Stimulated activated naive CD8-positive, alpha-beta T cell treated with anti-CD3 and anti-CD28 coated beads, Interleukin-15, Interleukin-2, amounts not matched to agents 100 U/mL and 50 U/mL, for 24 hours (primary cell): ENCODE measurements around the gene GLIS2.
"Not testable (repeated sequence)": the region's sequence is repeated elsewhere in the genome, so short reads cannot be mapped to it uniquely, and the experiment has no call there.

Experiments
- ATAC-seq: fragments of 150-1000 bp; cut with Tn5 transposase; one replicate; pipeline ENCODE4 v1.10.0; 2021
- DNase-seq: peaks from one replicate; pipeline ENCODE4 v3.0.0; 2021

Gene GLIS2

GRCh38 chr16:4320571-4321137 lies 4.8 kb downstream of the GLIS2 start:
- DNase-seq, result no peak
- ATAC-seq, result no peak

DNA sequence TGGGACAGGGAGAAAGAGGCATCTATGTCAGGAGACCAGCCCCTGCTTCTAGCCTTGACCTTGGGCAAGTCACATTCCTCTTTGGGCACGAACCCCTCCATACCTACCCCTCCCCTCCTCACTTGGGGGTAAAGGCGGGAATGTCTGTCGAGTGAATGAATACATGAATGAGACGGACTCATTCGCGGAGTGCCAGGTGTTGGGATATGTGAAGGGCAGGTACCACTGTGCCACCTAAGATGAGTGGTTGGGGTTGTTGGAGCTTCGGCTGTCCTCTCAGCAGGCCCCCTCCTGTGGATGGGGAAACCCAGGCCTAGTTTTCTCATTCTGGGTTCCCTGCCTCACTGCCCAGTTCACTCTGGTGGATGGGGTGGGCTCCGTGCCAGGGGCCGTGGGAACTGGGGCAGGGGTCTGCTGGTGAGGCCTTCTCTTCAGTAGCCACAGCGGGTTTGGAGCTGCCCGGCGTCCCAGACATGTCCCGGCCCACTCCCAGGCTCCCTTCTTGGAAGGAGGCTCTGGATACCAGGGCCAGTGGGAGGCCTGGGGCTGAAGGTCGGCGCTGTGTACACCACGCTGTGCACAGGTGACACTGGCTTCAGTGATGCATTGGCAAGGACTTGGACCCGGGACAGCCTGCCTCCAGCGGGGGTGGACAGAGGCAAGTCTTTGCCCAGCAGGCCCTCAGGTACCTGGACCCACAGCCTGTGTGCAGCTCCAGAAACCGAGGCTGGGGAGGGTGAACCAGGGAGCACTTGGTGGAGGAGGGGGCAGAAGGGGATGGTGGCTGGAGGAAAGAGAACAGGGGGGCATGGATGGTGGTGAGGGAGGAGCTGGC lies 5.6 kb downstream of the GLIS2 start:
- DNase-seq (no peak), ATAC-seq (no peak)

DNA sequence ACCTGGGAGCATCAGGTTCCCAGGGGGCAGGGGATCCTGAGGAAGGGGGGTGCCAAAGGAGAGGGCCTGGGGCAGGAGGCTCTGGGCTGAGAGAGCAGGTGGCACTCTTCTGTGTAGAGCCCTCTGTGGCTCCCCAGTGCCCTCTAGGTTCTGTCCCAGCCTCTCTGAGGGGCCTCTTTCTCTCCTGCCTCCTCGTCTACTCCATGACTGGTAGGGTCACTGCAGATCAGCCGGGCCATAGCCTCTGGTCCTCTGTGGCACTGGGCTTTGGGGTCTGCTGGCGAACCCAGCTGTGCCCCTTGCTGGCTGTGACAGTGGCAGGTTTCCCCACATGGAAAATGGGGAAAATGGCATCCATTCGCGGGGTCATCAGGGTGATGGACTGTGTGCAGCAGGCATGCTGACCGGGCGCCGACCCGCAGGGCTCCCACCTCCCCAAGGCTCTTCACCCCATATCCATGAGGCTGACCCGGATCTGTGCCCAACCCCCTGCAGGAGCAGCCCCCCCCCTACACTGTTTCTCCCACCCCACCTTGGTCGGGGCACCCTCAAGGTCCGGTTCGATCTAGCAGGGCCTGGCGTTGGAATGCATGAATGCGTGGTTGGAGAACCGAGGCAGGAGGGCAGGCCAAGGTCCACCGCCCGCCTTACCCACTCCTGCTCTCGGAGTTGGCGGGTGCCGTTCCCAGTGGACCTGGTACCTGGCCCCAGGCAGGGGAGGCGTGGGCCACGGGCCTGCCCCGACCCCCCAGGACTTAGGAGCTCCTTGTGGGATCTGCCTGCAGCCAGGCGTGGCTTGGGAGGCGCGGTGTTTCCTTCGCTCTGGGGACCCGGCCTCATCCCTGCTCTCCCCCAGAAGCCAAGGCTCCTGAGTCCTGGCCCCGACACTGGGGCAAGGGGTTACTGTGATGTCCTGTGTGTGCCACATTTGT lies 6.5 kb downstream of the GLIS2 start:
- no peak for ATAC-seq
- no peak for DNase-seq

DNA sequence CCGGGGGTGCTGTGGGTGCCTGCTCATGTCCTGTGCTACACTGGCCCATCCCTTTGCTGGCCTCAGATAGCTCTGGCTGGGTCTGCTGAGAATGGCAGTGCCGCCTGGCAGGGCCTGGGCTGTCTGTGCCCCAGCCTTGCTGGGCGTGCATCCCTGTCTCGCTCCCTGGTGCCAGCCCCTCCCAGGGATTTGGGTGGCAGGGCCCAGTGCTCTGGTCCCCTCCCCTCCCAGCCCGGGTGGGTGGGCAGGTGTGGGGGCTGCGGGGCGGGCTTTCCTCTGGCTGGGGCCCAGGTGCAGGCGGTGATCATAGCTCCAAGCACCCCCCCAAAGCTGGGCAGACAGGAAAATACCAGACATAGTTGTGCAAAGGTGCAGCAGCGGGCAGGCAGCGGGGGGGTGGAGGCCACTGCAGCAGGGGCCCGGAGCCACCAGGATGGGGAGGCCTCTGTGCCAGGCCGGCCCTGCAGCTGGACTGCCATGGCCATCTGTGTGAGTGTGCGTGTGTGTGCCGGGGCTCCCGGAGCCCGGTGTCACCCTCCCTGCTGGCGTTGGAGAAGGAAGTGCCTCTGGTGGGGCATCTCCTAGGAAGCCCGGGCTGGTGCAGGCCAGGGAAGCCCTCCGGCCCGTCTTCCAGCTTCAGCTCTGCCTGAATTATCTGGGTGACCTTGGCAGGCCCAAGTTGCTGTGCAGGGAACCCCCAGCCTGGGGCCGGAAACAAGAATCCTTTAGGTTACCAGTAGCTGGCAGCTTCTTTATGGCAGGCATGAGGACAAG lies 7.4 kb downstream of the GLIS2 start:
- DNase-seq (no peak), ATAC-seq (no peak)

DNA sequence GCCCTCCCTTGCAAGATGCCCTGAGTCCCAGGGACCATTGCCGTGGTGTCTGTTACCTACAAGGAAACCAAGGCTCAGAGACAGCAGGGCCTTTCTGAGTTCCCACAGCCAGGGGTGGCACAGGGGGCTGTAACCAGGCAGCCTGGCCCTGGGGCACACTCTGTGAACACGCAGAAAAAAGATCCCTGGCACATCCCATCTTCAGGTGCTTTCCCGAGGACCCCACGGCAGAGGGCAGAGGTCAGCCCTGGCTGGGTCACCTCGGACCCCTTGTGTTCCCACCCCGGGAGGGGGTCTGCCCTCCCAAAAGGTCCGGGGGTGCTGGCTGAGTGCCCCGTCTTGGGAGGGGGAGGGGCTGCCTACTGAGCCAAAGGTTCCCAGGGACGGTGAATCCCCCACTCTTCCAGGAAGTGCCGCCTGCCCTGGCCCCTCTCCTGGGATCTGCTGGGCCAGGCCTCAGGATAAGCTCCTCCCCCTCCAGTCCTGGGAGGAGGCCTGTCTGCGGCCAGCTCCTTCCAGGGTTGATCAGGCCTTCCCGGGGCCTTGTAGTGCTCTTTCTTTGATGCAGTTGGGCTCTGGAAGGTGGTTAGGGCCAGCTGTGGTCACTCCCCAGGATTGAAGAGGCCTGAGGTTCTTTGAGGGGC lies 8.1 kb downstream of the GLIS2 start:
- DNase-seq (no peak), ATAC-seq (no peak)

DNA sequence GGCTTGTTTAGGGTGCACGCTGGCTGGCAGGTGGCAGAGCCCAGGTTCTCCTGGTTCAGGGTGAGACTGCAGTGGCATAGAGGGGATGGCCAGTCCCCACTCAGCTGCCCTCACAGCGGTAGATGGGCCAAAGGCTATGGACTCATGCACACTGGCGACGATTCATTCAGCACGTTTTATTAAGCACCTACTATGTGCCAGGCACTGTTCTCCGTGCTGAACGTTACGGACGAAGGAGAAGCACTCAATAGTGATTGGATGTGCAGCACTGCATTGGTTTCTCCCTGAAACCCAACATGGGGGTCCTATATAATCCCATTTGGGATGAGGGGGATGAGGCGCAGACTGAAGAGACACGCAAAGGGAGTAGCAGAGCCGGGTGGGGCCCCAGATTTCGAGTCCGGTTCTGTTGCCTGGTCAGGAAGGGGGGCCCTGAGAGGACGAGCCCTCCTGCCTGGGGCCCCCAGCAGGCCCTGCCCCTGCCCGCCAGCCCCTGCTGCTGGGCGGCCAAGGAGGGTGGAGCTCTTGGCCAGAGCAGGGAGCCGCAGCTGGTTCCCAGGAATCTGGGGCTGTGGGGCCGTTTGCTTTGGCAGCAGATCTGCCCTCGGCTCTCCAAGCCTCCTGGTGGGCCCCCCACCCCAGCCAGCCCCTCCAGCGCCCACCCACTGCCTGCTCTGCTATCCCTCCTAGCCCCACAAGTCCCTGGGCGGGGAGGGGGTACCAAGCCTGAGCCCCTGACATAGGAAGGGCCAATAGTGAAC lies 8.8 kb downstream of the GLIS2 start:
- ATAC-seq (no peak), DNase-seq (no peak)

- DNase-seq, result no peak
- no peak for ATAC-seq
Measured at GRCh38 chr16:4325253-4325758, 9.4 kb downstream of the GLIS2 start.

GRCh38 chr16:4327386-4328045 lies 11.6 kb downstream of the GLIS2 start:
- DNase-seq (no peak), ATAC-seq (peak; percentile 21)

DNA sequence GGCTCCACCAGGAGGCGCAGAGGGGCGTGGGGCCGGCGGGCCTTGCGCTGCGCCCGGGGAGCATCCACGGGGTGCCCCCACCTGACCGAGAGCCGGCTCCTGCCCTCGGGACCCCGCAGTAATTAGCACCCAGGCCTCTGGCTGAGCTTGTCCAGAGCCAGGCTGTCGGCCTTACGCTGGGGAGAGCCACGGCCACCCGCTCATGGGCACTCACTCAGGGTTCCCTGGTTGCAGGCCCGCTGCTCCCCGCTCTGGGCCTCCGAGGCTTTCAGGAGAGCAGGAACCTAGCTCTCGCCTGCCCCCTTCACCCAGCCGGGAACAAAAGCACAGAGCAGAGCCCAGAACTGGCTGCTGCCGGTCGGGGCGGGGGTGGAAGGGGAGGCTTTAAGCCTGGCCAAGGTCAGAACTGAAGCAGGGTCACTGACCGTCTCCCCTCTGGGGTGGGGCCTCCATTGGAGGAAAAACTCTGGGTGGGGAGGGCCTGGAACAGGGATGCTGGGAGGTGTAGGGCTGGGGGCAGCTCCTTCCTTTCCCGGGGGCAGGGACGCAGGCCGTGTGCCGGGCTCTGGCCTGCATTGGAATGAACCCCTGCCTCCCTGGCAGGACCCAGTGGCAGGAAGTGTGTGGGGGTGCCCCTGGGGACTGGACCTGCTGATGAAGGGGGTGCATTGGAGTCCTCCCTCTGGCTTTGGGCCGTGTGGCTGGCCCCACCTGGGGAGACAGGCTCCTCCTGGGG lies 12.3 kb downstream of the GLIS2 start:
- ATAC-seq, result peak; percentile 63

GRCh38 chr16:4328782-4329775 lies 13.2 kb downstream of the GLIS2 start:
- ATAC-seq (no peak), DNase-seq (no peak)

More for the DNA sequence above, 12.3 kb downstream of the GLIS2 start:
- peak; percentile 66 for DNase-seq

DNA sequence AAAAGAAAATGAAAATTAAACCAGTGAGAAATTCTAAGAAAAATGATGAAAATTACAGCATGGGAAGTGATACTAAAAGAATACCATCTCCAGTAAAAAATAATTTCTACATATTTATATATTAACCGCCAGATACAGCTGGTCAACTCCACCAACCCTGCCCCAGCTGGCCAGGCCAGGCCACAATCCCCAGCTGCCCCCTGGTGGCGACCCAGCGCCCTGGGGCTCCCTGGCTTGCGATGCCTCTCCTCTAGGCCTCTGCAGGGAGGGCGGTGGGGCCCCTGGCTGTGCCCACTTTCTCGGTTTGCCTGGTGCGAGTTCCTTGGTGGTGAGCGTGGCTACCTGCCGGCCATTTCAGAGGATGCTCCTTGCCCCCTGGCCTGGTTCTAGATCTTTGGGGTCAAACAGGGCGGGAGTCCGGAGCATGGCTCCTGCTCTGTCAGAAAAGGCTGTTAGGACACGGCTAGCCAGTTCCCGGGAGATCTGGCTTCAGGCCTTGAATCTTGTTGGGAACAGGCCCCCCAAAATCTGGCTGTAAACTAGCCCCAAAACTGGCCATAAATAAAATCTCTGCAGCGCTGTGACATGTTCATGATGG lies 14.5 kb downstream of the GLIS2 start:
- ATAC-seq, result peak; percentile 79
- peak; percentile 89 for DNase-seq

GRCh38 chr16:4332083-4332482 lies 16.2 kb downstream of the GLIS2 start:
- DNase-seq, result no peak
- ATAC-seq, result no peak

DNA sequence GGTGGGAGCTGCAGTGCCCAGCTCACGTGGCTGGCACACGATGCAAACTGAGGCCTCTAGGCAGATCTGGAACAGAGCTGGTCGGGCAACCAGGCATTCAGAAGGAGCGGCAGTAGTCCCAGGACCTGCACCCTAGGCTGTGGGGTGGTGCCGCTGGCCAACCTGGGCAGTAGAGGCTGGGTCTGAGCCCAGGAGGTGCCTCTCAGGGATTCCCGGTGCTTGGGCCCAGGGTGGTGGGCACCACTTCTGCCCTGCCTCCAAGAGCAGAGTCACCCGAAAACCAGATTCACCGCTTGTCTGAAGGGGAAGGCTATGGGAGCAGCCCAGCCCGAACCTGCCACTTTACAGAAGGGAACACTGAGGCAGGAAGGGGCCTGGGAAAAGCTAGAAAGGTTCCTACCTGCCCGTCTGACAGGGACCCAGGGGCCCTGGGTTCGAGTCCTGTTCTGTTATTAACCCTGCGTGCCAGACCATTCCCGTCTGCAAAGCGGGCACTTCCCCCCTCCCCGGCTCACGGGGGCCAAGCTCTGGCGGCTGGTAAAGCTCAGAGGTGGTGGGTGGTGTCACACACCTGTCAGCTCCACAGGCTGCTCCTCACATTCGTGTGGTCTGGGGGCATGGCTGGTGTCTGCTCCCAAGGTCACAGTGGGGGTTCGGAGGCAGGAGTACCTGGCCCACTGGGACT lies 16.9 kb downstream of the GLIS2 start:
- DNase-seq (no peak), ATAC-seq (no peak)

DNA sequence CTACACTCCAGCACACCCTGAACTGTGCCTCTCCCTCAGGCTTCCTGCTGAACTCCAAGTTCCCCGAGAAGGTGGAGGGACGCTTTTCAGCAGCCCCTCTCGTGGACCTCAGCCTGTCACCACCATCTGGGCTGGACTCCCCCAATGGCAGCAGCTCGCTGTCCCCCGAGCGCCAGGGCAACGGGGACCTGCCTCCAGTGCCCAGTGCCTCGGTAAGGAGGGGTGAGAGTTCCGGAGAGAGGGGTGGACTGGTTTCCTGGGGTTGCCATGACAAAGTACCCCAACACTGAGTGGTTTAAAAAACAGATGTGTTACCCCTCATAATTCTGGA lies 17.4 kb downstream of the GLIS2 start:
- no peak for ATAC-seq
- DNase-seq, result no peak

DNA sequence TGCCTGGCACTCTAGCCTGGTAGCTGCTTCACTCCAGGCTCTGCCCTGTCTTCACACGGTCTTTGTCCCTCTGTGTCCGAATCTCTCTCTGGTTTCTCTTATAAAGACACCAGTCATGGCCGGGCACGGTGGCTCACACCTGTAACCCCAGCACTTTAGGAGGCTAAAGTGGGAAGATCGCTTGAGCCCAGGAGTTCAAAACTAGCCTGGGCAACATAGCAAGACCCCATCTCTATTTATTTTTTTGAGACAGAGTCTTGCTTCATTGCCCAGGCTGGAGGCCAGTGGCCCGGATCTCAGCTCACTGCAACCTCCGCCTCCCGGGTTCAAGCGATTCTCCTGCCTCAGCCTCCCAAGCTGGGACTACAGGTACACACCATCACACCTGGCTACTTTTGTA lies 17.8 kb downstream of the GLIS2 start:
- DNase-seq, ATAC-seq: not testable (repeated sequence)

- ATAC-seq, result no peak
- no peak for DNase-seq
Measured at GRCh38 chr16:4334724-4335495, 19.0 kb downstream of the GLIS2 start.
